Upper lobe of right lung (tissue), 1 donor: Measurements from ENCODE around the gene RSRC1. TPM values are rescaled to one million over a fixed set of nuclear protein-coding genes. Genes with fewer than 3 reads are reported as not detected.

Experiments
- ATAC-seq: fragments of 200-7000 bp; cut with Tn5 transposase; one replicate; pipeline ENCODE4 v1.9.1; 2020; ENCODE audit warnings: mild to moderate bottlenecking, moderate library complexity
- DNase-seq: peaks from one replicate; pipeline ENCODE4 v3.0.0-alpha.2; 2020
- H3K27ac ChIP-seq: fragments of 200-600 bp; one replicate; pipeline ENCODE4 v1.8.0; 2022
- H3K27me3 ChIP-seq: fragments of 200-600 bp; one replicate; pipeline ENCODE4 v1.8.0; 2022; ENCODE audit warnings: mild to moderate bottlenecking
- H3K36me3 ChIP-seq: fragments of 200-600 bp; one replicate; pipeline ENCODE4 v1.8.0; 2022
- H3K4me1 ChIP-seq: fragments of 200-600 bp; one replicate; pipeline ENCODE4 v1.8.0; 2022
- H3K4me3 ChIP-seq: fragments of 200-600 bp; one replicate; pipeline ENCODE4 v1.8.0; 2022; ENCODE audit warnings: mild to moderate bottlenecking
- H3K9me3 ChIP-seq: fragments of 200-600 bp; one replicate; pipeline ENCODE4 v1.8.0; 2022
- intact Hi-C: fragments of 100-400 bp; cut with DNase I; formaldehyde crosslinking; loops from one replicate; pipeline ENCODE4 v1.11.0; 2022
- total RNA-seq: library from RNA; stranded (reverse); fragmentation: NEBNext Ultra II Directional; extraction: Animal tissue kit (Norgen Biotek cat#: 25700); gene quantifications from one replicate; pipeline ENCODE4 v1.2.1, GENCODE V29; 2021
- TF ChIP-seq, protein P1 (sequence below): fragments of 200-600 bp; IDR thresholded peaks from one replicate; pipeline ENCODE4 v1.8.0; 2022; ENCODE audit warnings: antibody characterized with exemption
- donor health status: DM: no; HTN: yes; CAD: no; lungs with severe emphysema.

RSRC1 gene
- total RNA-seq, 1 donor from 2014 or later: 28.1 TPM

DNA sequence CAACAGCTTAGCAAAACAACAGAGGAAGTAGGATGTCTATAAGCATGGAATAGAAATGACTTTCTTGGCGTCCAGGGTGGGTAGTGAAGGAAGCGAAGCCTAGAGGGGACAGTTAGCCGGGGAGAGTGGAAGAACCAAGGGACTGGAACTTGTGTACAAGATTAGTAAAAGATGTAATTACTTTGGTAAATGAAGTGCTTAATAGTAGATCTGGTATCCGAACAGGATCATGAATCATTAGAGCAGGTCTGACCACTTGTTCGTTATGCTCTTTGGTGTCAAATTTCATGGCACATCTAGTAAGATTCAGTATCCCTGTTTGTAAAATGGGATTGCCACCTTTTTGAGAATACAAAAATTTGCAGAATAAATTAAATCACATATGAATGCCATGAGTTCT lies 348.6 kb downstream of the RSRC1 start:
- Histone ChIP-seq H3K9me3 (no peaks in the 10 kb centered on the region), H3K36me3 (no peaks in the 10 kb centered on the region), H3K27me3 (no peaks in the 10 kb centered on the region), H3K4me1 (no peaks in the 10 kb centered on the region), H3K27ac (no peak overlapping the region), H3K4me3 (no peak overlapping the region)
- ATAC-seq (no peak), DNase-seq (no peak)
- intact Hi-C loops: no loop called here
- TF ChIP-seq, protein P1, sequence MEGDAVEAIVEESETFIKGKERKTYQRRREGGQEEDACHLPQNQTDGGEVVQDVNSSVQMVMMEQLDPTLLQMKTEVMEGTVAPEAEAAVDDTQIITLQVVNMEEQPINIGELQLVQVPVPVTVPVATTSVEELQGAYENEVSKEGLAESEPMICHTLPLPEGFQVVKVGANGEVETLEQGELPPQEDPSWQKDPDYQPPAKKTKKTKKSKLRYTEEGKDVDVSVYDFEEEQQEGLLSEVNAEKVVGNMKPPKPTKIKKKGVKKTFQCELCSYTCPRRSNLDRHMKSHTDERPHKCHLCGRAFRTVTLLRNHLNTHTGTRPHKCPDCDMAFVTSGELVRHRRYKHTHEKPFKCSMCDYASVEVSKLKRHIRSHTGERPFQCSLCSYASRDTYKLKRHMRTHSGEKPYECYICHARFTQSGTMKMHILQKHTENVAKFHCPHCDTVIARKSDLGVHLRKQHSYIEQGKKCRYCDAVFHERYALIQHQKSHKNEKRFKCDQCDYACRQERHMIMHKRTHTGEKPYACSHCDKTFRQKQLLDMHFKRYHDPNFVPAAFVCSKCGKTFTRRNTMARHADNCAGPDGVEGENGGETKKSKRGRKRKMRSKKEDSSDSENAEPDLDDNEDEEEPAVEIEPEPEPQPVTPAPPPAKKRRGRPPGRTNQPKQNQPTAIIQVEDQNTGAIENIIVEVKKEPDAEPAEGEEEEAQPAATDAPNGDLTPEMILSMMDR: no peak

DNA sequence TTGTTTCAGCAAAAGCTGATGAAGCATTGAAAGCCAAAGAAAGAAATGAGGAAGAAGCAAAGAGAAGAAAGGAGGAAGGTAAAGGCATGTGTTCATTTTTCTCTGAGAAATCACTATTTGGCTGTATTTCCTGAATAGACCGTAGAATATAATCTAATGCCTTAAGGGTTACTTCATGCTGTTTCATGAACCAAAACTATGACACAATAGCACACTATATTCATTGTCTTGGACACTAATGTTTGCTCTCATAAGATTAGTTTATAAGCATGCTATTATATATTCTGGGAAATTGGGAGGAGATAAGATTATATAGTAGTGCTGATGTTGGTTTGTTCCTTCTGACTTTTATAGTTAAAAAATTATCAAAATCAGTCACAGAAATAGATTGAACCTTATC lies 351.0 kb downstream of the RSRC1 start:
- TF ChIP-seq, protein P1: no peak
- Histone ChIP-seq H3K36me3 (no peaks in the 10 kb centered on the region), H3K4me3 (no peak overlapping the region), H3K27ac (no peak overlapping the region), H3K4me1 (no peaks in the 10 kb centered on the region), H3K27me3 (no peaks in the 10 kb centered on the region), H3K9me3 (no peaks in the 10 kb centered on the region)
- DNase-seq: no peak
- intact Hi-C loops: no loop called here
- no peak for ATAC-seq

DNA sequence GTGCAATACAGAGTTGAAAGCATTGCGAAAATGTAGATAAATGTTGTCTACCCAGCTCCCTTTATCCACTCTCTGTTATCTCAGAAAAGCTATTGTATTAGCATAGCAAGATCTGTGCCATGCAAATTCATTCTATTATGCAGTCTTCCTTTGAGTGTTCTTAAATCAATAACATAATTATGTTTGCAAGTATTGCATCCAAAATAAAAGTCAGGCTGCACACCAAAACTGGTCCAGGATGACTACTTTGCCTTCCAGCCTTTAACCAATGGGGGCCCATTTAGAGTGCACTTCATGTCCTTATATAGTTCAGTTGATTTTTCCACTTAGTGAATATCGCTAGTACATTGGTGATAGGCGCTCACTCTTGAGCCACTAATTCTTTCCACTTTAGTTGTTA lies 353.7 kb downstream of the RSRC1 start:
- ATAC-seq (no peak), DNase-seq (no peak)
- intact Hi-C loops: no loop called here
- Histone ChIP-seq H3K27me3 (no peaks in the 10 kb centered on the region), H3K4me3 (no peak overlapping the region), H3K4me1 (no peaks in the 10 kb centered on the region), H3K36me3 (no peaks in the 10 kb centered on the region), H3K27ac (no peak overlapping the region), H3K9me3 (no peaks in the 10 kb centered on the region)
- TF ChIP-seq, protein P1: no peak

DNA sequence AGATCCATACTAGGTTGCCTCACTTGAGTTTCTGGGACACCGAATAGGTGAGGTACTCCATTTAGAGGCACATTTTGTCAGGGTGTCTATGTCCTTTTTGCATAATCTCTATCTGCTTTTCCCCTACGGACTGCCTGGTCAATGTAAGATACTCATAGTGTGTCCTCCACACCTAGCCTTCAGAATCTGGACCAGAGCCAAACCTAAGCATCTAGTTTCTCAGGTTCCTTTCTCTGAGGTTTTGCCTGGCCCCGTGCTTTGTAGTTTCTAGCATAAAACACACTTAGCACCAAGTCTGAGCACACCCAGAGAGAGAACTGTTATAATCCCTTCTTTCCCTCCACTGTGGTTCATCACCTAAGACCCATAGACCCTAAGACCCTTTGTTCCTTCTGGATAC lies 355.2 kb downstream of the RSRC1 start:
- DNase-seq (no peak), ATAC-seq (no peak)
- Histone ChIP-seq H3K9me3 (no peaks in the 10 kb centered on the region), H3K27ac (no peak overlapping the region), H3K36me3 (no peaks in the 10 kb centered on the region), H3K4me3 (no peak overlapping the region), H3K27me3 (no peaks in the 10 kb centered on the region), H3K4me1 (no peaks in the 10 kb centered on the region)
- intact Hi-C loops: no loop called here
- TF ChIP-seq, protein P1: no peak

GRCh38 chr3:158470944-158471638 lies 361.2 kb downstream of the RSRC1 start:
- intact Hi-C loops: no loop called here

More at GRCh38 chr3:158470944-158471638, 361.2 kb downstream of the RSRC1 start:
- Histone ChIP-seq H3K36me3 (no peaks in the 10 kb centered on the region), H3K27me3 (no peaks in the 10 kb centered on the region), H3K4me3 (no peak overlapping the region), H3K4me1 (no peaks in the 10 kb centered on the region), H3K27ac (no peak overlapping the region), H3K9me3 (no peaks in the 10 kb centered on the region)
- ATAC-seq: no peak
- no peak for DNase-seq
- TF ChIP-seq, protein P1: no peak
